Hepatic stellate cell (primary cell): ENCODE measurements around the gene NTNG1.
"Not testable (repeated sequence)": the region's sequence is repeated elsewhere in the genome, so short reads cannot be mapped to it uniquely, and the experiment has no call there.

ENCODE experiments used
- DNase-seq: peaks from one replicate; pipeline ENCODE4 v3.0.0; 2011; ENCODE audit warnings: low spot score

The NTNG1 gene

GRCh38 chr1:107142666-107143065 is 1.8 kb downstream of the NTNG1 start:
- no peak for DNase-seq

- DNase-seq: no peak
Measured at GRCh38 chr1:107145637-107146036, 4.8 kb downstream of the NTNG1 start.

GRCh38 chr1:107147843-107148242 is 7.0 kb downstream of the NTNG1 start:
- DNase-seq: no peak

- DNase-seq: no peak
Measured at GRCh38 chr1:107149946-107150345, 9.1 kb downstream of the NTNG1 start.

- DNase-seq: no peak
Measured at GRCh38 chr1:107151295-107151694, 10.5 kb downstream of the NTNG1 start.

GRCh38 chr1:107152395-107152794 is 11.6 kb downstream of the NTNG1 start:
- DNase-seq: no peak

GRCh38 chr1:107153014-107153413 is 12.2 kb downstream of the NTNG1 start:
- DNase-seq: no peak

GRCh38 chr1:107158496-107158895 is 17.7 kb downstream of the NTNG1 start:
- no peak for DNase-seq

- DNase-seq: no peak
Measured at GRCh38 chr1:107158991-107159390, 18.2 kb downstream of the NTNG1 start.

- no peak for DNase-seq
Measured at GRCh38 chr1:107162745-107163144, 21.9 kb downstream of the NTNG1 start.

- DNase-seq: not testable (repeated sequence)
Measured at GRCh38 chr1:107164901-107165300, 24.1 kb downstream of the NTNG1 start.

GRCh38 chr1:107169615-107170014 is 28.8 kb downstream of the NTNG1 start:
- no peak for DNase-seq

- no peak for DNase-seq
Measured at GRCh38 chr1:107171333-107171732, 30.5 kb downstream of the NTNG1 start.

GRCh38 chr1:107172450-107173170 is 31.8 kb downstream of the NTNG1 start:
- DNase-seq: no peak

GRCh38 chr1:107175102-107175909 is 34.5 kb downstream of the NTNG1 start:
- DNase-seq: no peak

GRCh38 chr1:107181253-107181969 is 40.6 kb downstream of the NTNG1 start:
- no peak for DNase-seq

GRCh38 chr1:107183011-107183410 is 42.2 kb downstream of the NTNG1 start:
- no peak for DNase-seq

- no peak for DNase-seq
Measured at GRCh38 chr1:107184888-107185287, 44.0 kb downstream of the NTNG1 start.

GRCh38 chr1:107187399-107187798 is 46.6 kb downstream of the NTNG1 start:
- DNase-seq: no peak

- DNase-seq: no peak
Measured at GRCh38 chr1:107188160-107188559, 47.3 kb downstream of the NTNG1 start.

- no peak for DNase-seq
Measured at GRCh38 chr1:107194380-107194779, 53.5 kb downstream of the NTNG1 start.

- DNase-seq: no peak
Measured at GRCh38 chr1:107195476-107195875, 54.6 kb downstream of the NTNG1 start.
